ENCODE data around the gene TTC7B.

Gene TTC7B

GRCh38 chr14:90722590-90722989, 93.6 kb downstream of the TTC7B start:
- Histone ChIP-seq H4K20me1 (ENCODE audit: insufficient read depth) (no peaks in the 10 kb centered on the region), H3K9ac (no peak overlapping the region), H3K27me3 (ENCODE audit: insufficient read depth, low read depth) (no peaks in the 10 kb centered on the region), H3K4me1 (ENCODE audit: low read depth, poor library complexity, severe bottlenecking) (no peaks in the 10 kb centered on the region), H3K4me3 (IDR thresholded peaks at IDR 0.05; ENCODE audit: insufficient read depth, low read depth, low read length) (no peak overlapping the region), H3K27ac (no peak overlapping the region), H3K36me3 (ENCODE audit: insufficient read depth) (no peaks in the 10 kb centered on the region), H3K79me2 (ENCODE audit: insufficient read depth, low read depth) (no peaks in the 10 kb centered on the region), H2AFZ (ENCODE audit: low read depth) (no peak overlapping the region), H3K4me2 (no peak overlapping the region)
- TF ChIP-seq, protein P1, sequence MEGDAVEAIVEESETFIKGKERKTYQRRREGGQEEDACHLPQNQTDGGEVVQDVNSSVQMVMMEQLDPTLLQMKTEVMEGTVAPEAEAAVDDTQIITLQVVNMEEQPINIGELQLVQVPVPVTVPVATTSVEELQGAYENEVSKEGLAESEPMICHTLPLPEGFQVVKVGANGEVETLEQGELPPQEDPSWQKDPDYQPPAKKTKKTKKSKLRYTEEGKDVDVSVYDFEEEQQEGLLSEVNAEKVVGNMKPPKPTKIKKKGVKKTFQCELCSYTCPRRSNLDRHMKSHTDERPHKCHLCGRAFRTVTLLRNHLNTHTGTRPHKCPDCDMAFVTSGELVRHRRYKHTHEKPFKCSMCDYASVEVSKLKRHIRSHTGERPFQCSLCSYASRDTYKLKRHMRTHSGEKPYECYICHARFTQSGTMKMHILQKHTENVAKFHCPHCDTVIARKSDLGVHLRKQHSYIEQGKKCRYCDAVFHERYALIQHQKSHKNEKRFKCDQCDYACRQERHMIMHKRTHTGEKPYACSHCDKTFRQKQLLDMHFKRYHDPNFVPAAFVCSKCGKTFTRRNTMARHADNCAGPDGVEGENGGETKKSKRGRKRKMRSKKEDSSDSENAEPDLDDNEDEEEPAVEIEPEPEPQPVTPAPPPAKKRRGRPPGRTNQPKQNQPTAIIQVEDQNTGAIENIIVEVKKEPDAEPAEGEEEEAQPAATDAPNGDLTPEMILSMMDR (conservative IDR thresholded peaks at IDR 0.05; ENCODE audit: low read depth, low read length): no peak

DNA sequence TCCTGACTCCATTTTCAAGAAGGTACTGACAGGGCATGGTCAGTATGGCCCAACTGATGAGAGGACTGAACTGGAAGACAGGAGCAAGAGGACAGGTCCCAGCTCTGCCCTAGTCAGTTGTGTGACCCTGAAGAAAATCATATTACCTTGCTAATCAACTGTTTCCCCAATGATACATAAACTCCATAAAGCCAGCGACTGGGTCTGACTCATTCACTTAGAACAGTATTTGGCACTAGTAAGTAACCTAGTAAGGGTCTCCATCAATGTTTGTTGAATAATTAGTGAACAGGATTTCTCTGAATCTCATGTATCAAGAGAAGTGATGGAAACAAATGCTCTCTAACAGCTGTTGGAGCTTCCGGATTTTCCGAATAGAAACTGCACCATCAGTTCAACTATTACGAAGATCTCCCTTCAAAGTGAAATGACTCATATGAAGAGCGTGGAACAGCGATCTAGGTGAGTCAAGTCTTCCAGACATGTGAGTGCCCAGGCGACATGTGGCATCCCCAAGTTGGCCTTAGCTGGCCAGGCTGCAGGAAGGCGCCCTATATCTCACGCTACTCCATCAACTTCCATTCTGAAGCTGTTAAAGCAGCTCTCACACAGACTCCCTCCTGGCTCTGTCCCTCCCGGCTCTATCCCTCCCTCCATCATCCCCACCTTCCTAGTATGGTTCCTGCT, 94.5 kb downstream of the TTC7B start:
- H4K20me1 ChIP-seq (ENCODE audit: insufficient read depth): no peaks in the 10 kb centered on the region
- no peak overlapping the region for H2AFZ ChIP-seq (ENCODE audit: low read depth)
- no peaks in the 10 kb centered on the region for H3K79me2 ChIP-seq (ENCODE audit: insufficient read depth, low read depth)
- H3K9ac ChIP-seq: no peak overlapping the region
- no peak overlapping the region for H3K27ac ChIP-seq
- TF ChIP-seq, protein P1 (conservative IDR thresholded peaks at IDR 0.05; ENCODE audit: low read depth, low read length): no peak
- no peaks in the 10 kb centered on the region for H3K27me3 ChIP-seq (ENCODE audit: insufficient read depth, low read depth)
- H3K4me3 ChIP-seq (IDR thresholded peaks at IDR 0.05; ENCODE audit: insufficient read depth, low read depth, low read length): no peak overlapping the region
- H3K4me2 ChIP-seq: no peak overlapping the region
- H3K36me3 ChIP-seq (ENCODE audit: insufficient read depth): no peaks in the 10 kb centered on the region
- no peaks in the 10 kb centered on the region for H3K4me1 ChIP-seq (ENCODE audit: low read depth, poor library complexity, severe bottlenecking)

GRCh38 chr14:90720832-90721231, 95.4 kb downstream of the TTC7B start:
- Histone ChIP-seq H4K20me1 (ENCODE audit: insufficient read depth) (no peaks in the 10 kb centered on the region), H3K4me1 (ENCODE audit: low read depth, poor library complexity, severe bottlenecking) (no peaks in the 10 kb centered on the region), H3K4me2 (no peak overlapping the region), H3K27me3 (ENCODE audit: insufficient read depth, low read depth) (no peaks in the 10 kb centered on the region), H3K79me2 (ENCODE audit: insufficient read depth, low read depth) (no peaks in the 10 kb centered on the region), H2AFZ (ENCODE audit: low read depth) (no peak overlapping the region), H3K36me3 (ENCODE audit: insufficient read depth) (no peaks in the 10 kb centered on the region), H3K27ac (no peak overlapping the region), H3K9ac (no peak overlapping the region), H3K4me3 (IDR thresholded peaks at IDR 0.05; ENCODE audit: insufficient read depth, low read depth, low read length) (no peak overlapping the region)
- TF ChIP-seq, protein P1 (conservative IDR thresholded peaks at IDR 0.05; ENCODE audit: low read depth, low read length): no peak

DNA sequence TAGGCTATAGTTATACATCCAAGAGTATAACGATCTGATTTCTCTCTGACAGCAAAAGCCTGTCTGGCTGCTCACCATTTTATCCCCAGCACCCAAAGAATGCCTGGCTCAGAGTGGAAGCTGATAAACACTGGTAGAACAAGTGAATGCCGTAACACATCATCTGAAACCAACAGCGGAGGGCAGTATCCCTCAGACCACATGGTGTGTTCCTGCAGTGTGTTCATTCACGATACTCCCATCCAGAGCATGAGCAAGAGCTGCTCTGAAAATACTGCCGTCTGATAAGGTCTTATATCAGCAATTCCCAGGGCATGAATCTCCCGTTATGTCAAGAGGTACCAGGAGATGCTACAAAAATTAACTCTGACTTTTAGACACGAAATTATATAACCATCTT, 95.9 kb downstream of the TTC7B start:
- H3K79me2 ChIP-seq (ENCODE audit: insufficient read depth, low read depth): no peaks in the 10 kb centered on the region
- TF ChIP-seq, protein P1 (conservative IDR thresholded peaks at IDR 0.05; ENCODE audit: low read depth, low read length): no peak
- H3K9ac ChIP-seq: no peak overlapping the region
- H4K20me1 ChIP-seq (ENCODE audit: insufficient read depth): no peaks in the 10 kb centered on the region
- no peak overlapping the region for H3K4me2 ChIP-seq
- no peak overlapping the region for H3K4me3 ChIP-seq (IDR thresholded peaks at IDR 0.05; ENCODE audit: insufficient read depth, low read depth, low read length)
- H3K4me1 ChIP-seq (ENCODE audit: low read depth, poor library complexity, severe bottlenecking): no peaks in the 10 kb centered on the region
- H3K27ac ChIP-seq: no peak overlapping the region
- H3K27me3 ChIP-seq (ENCODE audit: insufficient read depth, low read depth): no peaks in the 10 kb centered on the region
- no peak overlapping the region for H2AFZ ChIP-seq (ENCODE audit: low read depth)
- H3K36me3 ChIP-seq (ENCODE audit: insufficient read depth): no peaks in the 10 kb centered on the region

Measured in KMS-11 (cell line).